ENCODE data around the gene IGFBP3. TPM values are rescaled to one million over a fixed set of nuclear protein-coding genes. Genes with fewer than 3 reads are reported as not detected.

The IGFBP3 gene
- total and polyA plus RNA-seq, 9 of the 15 experiments (the other 6 are each of a cell fraction or from before 2014, with no cell fraction given) = 0.08 to 0.22 (median 0.10) TPM; not detected in 5

- Histone ChIP-seq H3K9me1 (ENCODE audit: control insufficient read depth, insufficient read depth, low read length) (no peaks in the 10 kb centered on the region), H3K36me3 (ENCODE audit: control insufficient read depth, insufficient read depth, low read length) (no peaks in the 10 kb centered on the region), H3K9ac (ENCODE audit: insufficient read depth in 1 of 2, low read depth in 2 of 2, low read length in 2 of 2) (no peak overlapping the region), H3K4me1 (replicated peaks in 1 of 2; ENCODE audit: control insufficient read depth in 2 of 2, insufficient read depth in 2 of 2, low read length in 2 of 2) (no peaks in the 10 kb centered on the region), H3K27me3 (ENCODE audit: control insufficient read depth in 2 of 2, insufficient read depth in 2 of 2, low read length in 2 of 2) (peaks cover 0 to 15% of the 10 kb centered on the region in 2 experiments; a peak in 1 of 5 replicates), H3K4me3 (no peak overlapping the region), H3K27ac (ENCODE audit: extremely low read depth, low read depth, low read length) (no peak overlapping the region), H3K4me2 (ENCODE audit: insufficient read depth, low read length) (no peak overlapping the region), H2AFZ (ENCODE audit: low read depth, low read length) (no peak overlapping the region), H3K79me2 (ENCODE audit: control insufficient read depth, insufficient read depth, low read length) (no peaks in the 10 kb centered on the region), H3K9me3 (replicated peaks; ENCODE audit: control insufficient read depth, insufficient read depth, low read depth, low read length) (no peaks in the 10 kb centered on the region), H4K20me1 (replicated peaks; ENCODE audit: control insufficient read depth, insufficient read depth, low read length) (no peaks in the 10 kb centered on the region)
- no TSS peak for BruUV-seq (replicated peaks)
- TF ChIP-seq FOSL1 (tag; conservative IDR thresholded peaks at IDR 0.05) = no peak
- TF ChIP-seq RBBP5 (IDR thresholded peaks at IDR 0.05; ENCODE audit: borderline replicate concordance, insufficient read depth, low read length, poor library complexity, severe bottlenecking) = no peak
- no peak for TF ChIP-seq ZNF449 (CRISPR knock-in tag; IDR thresholded peaks at IDR 0.05)
- TF ChIP-seq HMG20B (CRISPR knock-in tag; IDR thresholded peaks at IDR 0.05) = no peak
- TF ChIP-seq OTX1 (CRISPR knock-in tag; IDR thresholded peaks at IDR 0.05) = no peak
- TF ChIP-seq ZC3H4 (CRISPR knock-in tag; IDR thresholded peaks at IDR 0.05; ENCODE audit: borderline replicate concordance) = no peak
- no peak for TF ChIP-seq ELK1 (CRISPR knock-in tag; IDR thresholded peaks at IDR 0.05)
- no peak for TF ChIP-seq XRCC4 (IDR thresholded peaks at IDR 0.05; ENCODE audit: extremely low read depth, insufficient read depth, insufficient read length)
- TF ChIP-seq SRSF9 (IDR thresholded peaks at IDR 0.05; ENCODE audit: borderline replicate concordance, low read depth, low read length) = no peak
- no peak for TF ChIP-seq TAF15 (IDR thresholded peaks at IDR 0.05; ENCODE audit: low read depth, low read length)
- TF ChIP-seq ZKSCAN8 (CRISPR knock-in tag; IDR thresholded peaks at IDR 0.05) = no peak
- no peak for TF ChIP-seq TBP (optimal IDR thresholded peaks at IDR 0.05; ENCODE audit: low read depth, low read length)
- TF ChIP-seq ZNF253 (CRISPR knock-in tag; conservative IDR thresholded peaks at IDR 0.05) = no peak
- TF ChIP-seq TOE1 (IDR thresholded peaks at IDR 0.05; ENCODE audit: borderline replicate concordance) = no peak
- TF ChIP-seq TOE1 (CRISPR knock-in tag; IDR thresholded peaks at IDR 0.05; ENCODE audit: borderline replicate concordance, low read depth) = no peak
- TF ChIP-seq ZHX1 (conservative IDR thresholded peaks at IDR 0.05; ENCODE audit: low read length) = no peak
- no peak for TF ChIP-seq MTF1 (CRISPR knock-in tag; IDR thresholded peaks at IDR 0.05; ENCODE audit: borderline replicate concordance)
- TF ChIP-seq TCF7L2 (IDR thresholded peaks at IDR 0.05; ENCODE audit: low read depth, low read length) = no peak
- WGBS (ENCODE audit: insufficient coverage, low coverage, missing lambda C conversion rate) = 0% methylated on average over 6 of the region's 7 CpGs
- no peak for FAIRE-seq
- DNase-seq (ENCODE audit: extremely low read depth in 1 of 4, low spot score in 3 of 4) = no peak
- intact Hi-C loops (cut with micrococcal nuclease) (no loop called here), in situ Hi-C loops (cut with MboI) (no loop called here)
- CTCF ChIA-PET (ENCODE audit: low intra/inter-chr PET ratio) = no interaction called here
- ATAC-seq = no peak
- POLR2A ChIA-PET = no interaction called here
Observed at GRCh38 chr7:45880433-45880860, 40.6 kb downstream of the IGFBP3 start.
